Mesodermal cell (in vitro differentiated cells): ENCODE data around the gene RGS18.
"Not testable (repeated sequence)": the region's sequence is repeated elsewhere in the genome, so short reads cannot be mapped to it uniquely, and the experiment has no call there.

ENCODE experiments used
- H3K27ac ChIP-seq: 2 replicates; pipeline ENCODE4 v1.7.0; 2013; ENCODE audit warnings: mild to moderate bottlenecking, low read depth, low read length, moderate library complexity; ENCODE audit not compliant: severe bottlenecking
- H3K36me3 ChIP-seq: 2 replicates; pipeline ENCODE4 v1.7.1; 2013; ENCODE audit warnings: mild to moderate bottlenecking, low read length, moderate library complexity; ENCODE audit not compliant: control insufficient read depth, insufficient read depth
- H3K4me1 ChIP-seq: one replicate; pipeline ENCODE4 v1.7.1; 2013; ENCODE audit warnings: mild to moderate bottlenecking, low read length; ENCODE audit not compliant: insufficient read depth, control insufficient read depth, poor library complexity, severe bottlenecking
- H3K4me3 ChIP-seq: 2 replicates; pipeline ENCODE4 v1.7.0; 2013; ENCODE audit warnings: low read length, control low read depth, mild to moderate bottlenecking; ENCODE audit not compliant: insufficient read depth, poor library complexity, severe bottlenecking; ENCODE audit errors: extremely low read depth
- H3K9me3 ChIP-seq: 2 replicates; pipeline ENCODE4 v1.7.1; 2013; ENCODE audit warnings: mild to moderate bottlenecking, low read length, moderate library complexity; ENCODE audit not compliant: control insufficient read depth
- WGBS, 2 experiments: methylation state at CpG; one replicate each; pipeline ENCODE4 v1.1.5; 2013; ENCODE audit warnings: missing lambda C conversion rate in 2 of 2; ENCODE audit not compliant: insufficient coverage in 2 of 2; 5-methylcytosine and 5-hydroxymethylcytosine counted together

The RGS18 gene

GRCh38 chr1:192165002-192165401, 6.7 kb downstream of the RGS18 start:
- 86 to 89% methylated on average over 4 to 5 of the region's 7 CpGs for WGBS, 2 experiments
- H3K4me3 ChIP-seq, H3K4me1 ChIP-seq, H3K27ac ChIP-seq, H3K9me3 ChIP-seq, H3K36me3 ChIP-seq: not testable (repeated sequence)

GRCh38 chr1:192167011-192167410, 8.7 kb downstream of the RGS18 start:
- 71 to 100% methylated on average over 1 of the region's 1 CpG for WGBS, 2 experiments
- Histone ChIP-seq H3K9me3 (no peaks in the 10 kb centered on the region), H3K4me3 (no peak overlapping the region), H3K4me1 (peaks cover 18% of the 10 kb centered on the region), H3K36me3 (no peaks in the 10 kb centered on the region), H3K27ac (no peak overlapping the region)

DNA sequence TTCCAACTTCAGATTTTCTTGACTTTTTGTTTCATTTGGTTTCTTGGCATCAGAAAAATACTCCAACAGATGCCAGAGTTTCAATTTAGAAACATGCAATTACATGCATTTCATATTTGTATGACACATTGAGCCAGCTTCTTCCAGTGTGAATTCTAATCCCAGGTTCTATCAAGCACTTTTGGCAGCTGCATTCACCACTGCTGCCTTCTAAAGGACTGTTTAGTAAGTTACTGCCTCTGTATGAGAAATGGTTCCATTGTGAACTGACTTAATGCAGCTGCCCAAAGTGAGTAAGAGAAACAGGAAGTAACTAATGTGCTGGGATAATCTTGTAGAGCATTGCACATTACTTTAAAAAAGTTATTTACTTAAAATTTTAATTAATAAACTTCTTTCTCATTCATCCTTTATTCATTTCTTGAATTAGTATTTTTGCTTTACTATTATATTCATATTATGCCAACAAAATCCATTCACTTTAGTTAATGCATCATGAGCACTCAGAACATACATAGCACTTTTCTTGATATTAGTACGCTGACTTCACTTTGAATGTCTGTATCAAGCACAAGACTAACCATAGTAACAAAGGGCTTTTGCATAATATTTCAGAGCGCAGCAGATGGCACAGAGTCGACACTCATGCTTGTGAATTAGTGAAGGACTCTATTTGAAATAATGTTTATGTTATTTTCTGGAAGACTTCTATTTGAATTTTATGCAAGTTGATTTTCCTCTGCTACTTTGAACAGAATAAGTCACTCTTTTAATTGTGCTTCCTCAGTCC, 9.8 kb downstream of the RGS18 start:
- H3K27ac ChIP-seq = no peak overlapping the region
- no peak overlapping the region for H3K4me3 ChIP-seq
- H3K4me1 ChIP-seq = peaks cover 18% of the 10 kb centered on the region
- H3K36me3 ChIP-seq = no peaks in the 10 kb centered on the region
- WGBS, 2 experiments = 100% methylated on average over 1 to 2 of the region's 3 CpGs
- H3K9me3 ChIP-seq = no peaks in the 10 kb centered on the region

GRCh38 chr1:192168964-192169363, 10.7 kb downstream of the RGS18 start:
- no peaks in the 10 kb centered on the region for H3K9me3 ChIP-seq
- WGBS, 2 experiments = no CpG with 5 or more reads among the region's 4 CpGs
- no peak overlapping the region for H3K4me3 ChIP-seq
- H3K27ac ChIP-seq = no peak overlapping the region
- no peaks in the 10 kb centered on the region for H3K36me3 ChIP-seq
- H3K4me1 ChIP-seq = peaks cover 18% of the 10 kb centered on the region

- H3K9me3 ChIP-seq = no peaks in the 10 kb centered on the region
- H3K4me1 ChIP-seq = peaks cover 18% of the 10 kb centered on the region
- H3K36me3 ChIP-seq = no peaks in the 10 kb centered on the region
- H3K27ac ChIP-seq = peak overlapping the region; percentile 45
- WGBS, 2 experiments = 69 to 82% methylated on average over 3 to 5 of the region's 6 CpGs
- no peak overlapping the region for H3K4me3 ChIP-seq
Observed at GRCh38 chr1:192170196-192170984, 12.1 kb downstream of the RGS18 start.

DNA sequence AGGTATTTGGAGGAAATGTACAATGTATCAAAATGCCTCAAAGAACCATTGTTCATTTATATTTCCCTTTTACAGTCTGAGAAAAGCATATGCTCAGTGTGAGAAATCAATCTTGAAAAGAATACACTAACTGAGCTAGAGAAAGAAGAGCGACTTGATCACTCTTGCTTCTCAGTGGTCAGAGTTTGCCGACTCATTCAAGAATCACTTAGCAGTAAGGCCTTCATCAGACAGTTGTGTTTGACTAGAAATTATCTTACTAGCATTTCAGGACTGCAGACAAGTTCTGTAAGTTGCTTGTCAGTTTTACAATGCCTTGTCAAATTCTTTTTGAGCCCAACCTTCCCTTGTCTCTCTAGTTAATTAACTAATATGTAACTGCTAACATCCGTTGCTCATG, 12.9 kb downstream of the RGS18 start:
- WGBS, 2 experiments = no CpG with 5 or more reads among the region's 3 CpGs
- peak overlapping the region; percentile 24 for H3K27ac ChIP-seq
- peaks cover 18% of the 10 kb centered on the region for H3K4me1 ChIP-seq
- H3K9me3 ChIP-seq = no peaks in the 10 kb centered on the region
- H3K4me3 ChIP-seq = no peak overlapping the region
- H3K36me3 ChIP-seq = no peaks in the 10 kb centered on the region

DNA sequence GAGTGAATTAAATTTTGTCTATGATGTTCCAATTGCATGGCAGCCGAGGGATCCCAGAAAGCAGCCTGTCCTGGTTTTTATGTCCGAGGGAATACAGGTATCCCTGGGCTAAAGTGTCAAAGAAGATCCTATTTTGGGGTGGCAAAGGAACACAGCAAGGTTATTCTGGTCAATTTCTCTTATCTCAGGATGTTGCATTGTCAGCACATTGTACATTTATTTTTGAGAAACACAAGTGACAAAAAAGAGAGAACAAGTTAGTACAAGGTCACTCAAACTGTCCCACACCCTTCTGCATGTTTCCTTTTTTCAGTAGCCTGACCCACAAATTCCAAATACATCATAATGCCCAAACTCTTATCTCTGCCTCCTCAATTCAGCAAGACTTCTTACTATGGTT, 17.7 kb downstream of the RGS18 start:
- H3K4me1 ChIP-seq = peaks cover under 1% of the 10 kb centered on the region
- H3K4me3 ChIP-seq = no peak overlapping the region
- 90% methylated on average over 2 of the region's 2 CpGs; no CpG with 5 or more reads in 1 of the 2 experiments for WGBS, 2 experiments
- H3K36me3 ChIP-seq = no peaks in the 10 kb centered on the region
- H3K9me3 ChIP-seq = no peaks in the 10 kb centered on the region
- H3K27ac ChIP-seq = no peak overlapping the region

GRCh38 chr1:192183788-192184187, 25.5 kb downstream of the RGS18 start:
- no peaks in the 10 kb centered on the region for H3K9me3 ChIP-seq
- no peak overlapping the region for H3K4me3 ChIP-seq
- WGBS, 2 experiments = no CpG with 5 or more reads among the region's 1 CpG
- no peaks in the 10 kb centered on the region for H3K4me1 ChIP-seq
- no peak overlapping the region for H3K27ac ChIP-seq
- no peaks in the 10 kb centered on the region for H3K36me3 ChIP-seq

DNA sequence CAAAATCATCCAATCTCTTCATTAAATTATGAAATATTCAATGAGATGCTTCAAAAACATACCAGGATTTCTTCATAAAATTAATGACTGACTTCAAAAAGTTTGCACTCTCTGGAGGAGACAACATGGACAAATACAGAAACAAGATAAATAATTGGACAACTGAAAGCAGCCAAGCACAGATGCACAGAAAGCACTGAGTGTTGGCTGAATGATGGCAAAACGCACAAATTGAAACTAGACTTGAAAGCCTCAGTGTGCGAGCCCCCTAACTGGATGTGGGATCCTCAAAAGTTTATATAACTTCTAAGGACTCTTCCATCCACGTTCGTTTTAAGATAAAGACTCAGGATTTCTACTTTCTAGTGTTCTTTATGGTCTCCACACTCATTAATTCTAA, 27.9 kb downstream of the RGS18 start:
- Histone ChIP-seq H3K27ac (no peak overlapping the region), H3K4me1 (no peaks in the 10 kb centered on the region), H3K4me3 (no peak overlapping the region), H3K9me3 (no peaks in the 10 kb centered on the region), H3K36me3 (no peaks in the 10 kb centered on the region)
- 87% methylated on average over 4 of the region's 4 CpGs; no CpG with 5 or more reads in 1 of the 2 experiments for WGBS, 2 experiments

DNA sequence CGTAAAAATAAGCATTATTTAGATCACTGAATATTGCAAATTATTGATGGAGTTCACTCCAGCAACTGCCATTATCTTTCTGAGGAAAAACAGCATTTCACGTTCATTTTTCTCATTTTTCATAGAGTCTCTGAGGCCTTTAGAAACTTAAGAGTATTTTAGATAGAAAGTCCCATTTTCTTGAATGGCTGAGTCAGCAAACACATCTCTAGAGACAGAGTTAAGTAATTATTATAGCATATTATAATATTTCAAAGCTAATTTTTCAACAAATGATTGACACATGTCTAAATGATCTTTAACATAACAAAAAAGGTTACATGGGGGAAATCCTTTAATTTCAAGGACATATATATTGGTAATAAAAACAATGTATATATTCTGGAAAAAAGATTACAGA, 31.8 kb downstream of the RGS18 start:
- Histone ChIP-seq H3K4me3 (no peak overlapping the region), H3K36me3 (no peaks in the 10 kb centered on the region), H3K27ac (no peak overlapping the region), H3K9me3 (no peaks in the 10 kb centered on the region), H3K4me1 (no peaks in the 10 kb centered on the region)
- WGBS, 2 experiments = no CpG with 5 or more reads among the region's 2 CpGs

GRCh38 chr1:192201303-192201702, 43.0 kb downstream of the RGS18 start:
- Histone ChIP-seq H3K4me3 (no peak overlapping the region), H3K4me1 (no peaks in the 10 kb centered on the region), H3K36me3 (no peaks in the 10 kb centered on the region), H3K27ac (no peak overlapping the region), H3K9me3 (peaks cover 10% of the 10 kb centered on the region)
- WGBS, 2 experiments = 90 to 95% methylated on average over 3 to 5 of the region's 5 CpGs
